Liver (tissue), 9 donors: Measurements from ENCODE around the gene TAF1B. TPM values are rescaled to one million over a fixed set of nuclear protein-coding genes. Genes with fewer than 3 reads are reported as not detected.

Experiments
- DNase-seq: peaks from one replicate; pipeline ENCODE4 v3.0.0-alpha.2; 2017; ENCODE audit warnings: low spot score
- H3K27ac ChIP-seq, 2 donors: one replicate each; pipeline ENCODE4 v1.7.0; 2013; ENCODE audit warnings: inconsistent platforms in 2 of 2, low read length in 2 of 2, control low read depth in 1 of 2, low read depth in 1 of 2, mild to moderate bottlenecking in 1 of 2
- H3K27me3 ChIP-seq, 4 donors: one replicate each; pipeline versions ENCODE4 v1.6.1 to v1.7.0; 2013; ENCODE audit warnings: low read length in 3 of 4, inconsistent platforms in 1 of 4, mild to moderate bottlenecking in 1 of 4, moderate library complexity in 1 of 4; ENCODE audit not compliant: control insufficient read depth in 4 of 4, insufficient read depth in 4 of 4
- H3K36me3 ChIP-seq, 4 donors: one replicate each; pipeline versions ENCODE4 v1.6.1 to v1.7.0; 2013; ENCODE audit warnings: low read length in 3 of 4, mild to moderate bottlenecking in 3 of 4, low read depth in 1 of 4, moderate library complexity in 1 of 4; ENCODE audit not compliant: control insufficient read depth in 4 of 4, insufficient read depth in 3 of 4
- H3K4me1 ChIP-seq, 4 donors: one replicate each; pipeline versions ENCODE4 v1.6.1 to v1.7.0; 2013; ENCODE audit warnings: low read length in 3 of 4, mild to moderate bottlenecking in 3 of 4, moderate library complexity in 1 of 4; ENCODE audit not compliant: control insufficient read depth in 4 of 4, insufficient read depth in 4 of 4
- H3K4me3 ChIP-seq, 3 donors: one replicate each; pipeline versions ENCODE4 v1.6.1 to v1.7.0; 2013; ENCODE audit warnings: low read length in 3 of 3, control low read depth in 1 of 3, low read depth in 1 of 3, mild to moderate bottlenecking in 1 of 3
- H3K9ac ChIP-seq, 2 donors: one replicate each; pipeline ENCODE4 v1.7.0; 2013; ENCODE audit warnings: low read length in 2 of 2, mild to moderate bottlenecking in 2 of 2, moderate library complexity in 2 of 2, control low read depth in 1 of 2, low read depth in 1 of 2
- H3K9me3 ChIP-seq, 4 donors: one replicate each; pipeline versions ENCODE4 v1.6.1 to v1.7.0; 2013; ENCODE audit warnings: low read length in 3 of 4; ENCODE audit not compliant: control insufficient read depth in 4 of 4
- ATF3 ChIP-seq: IDR thresholded peaks from 2 replicates; pipeline ENCODE4 v1.6.1; 2016; ENCODE audit warnings: antibody characterized with exemption
- CTCF ChIP-seq: fragments of 150-350 bp; IDR thresholded peaks from 2 replicates; pipeline ENCODE4 v1.5.1; 2017; ENCODE audit warnings: improper control_type of control experiment, low read depth, low read length; ENCODE audit not compliant: missing input control
- EGR1 ChIP-seq, 2 donors: IDR thresholded peaks; 2 replicates each; pipeline ENCODE4 v1.6.1; 2016 to 2018; ENCODE audit warnings: antibody characterized with exemption in 2 of 2, low read depth in 2 of 2
- FOXA1 ChIP-seq: IDR thresholded peaks from 2 replicates; pipeline ENCODE4 v1.6.1; 2016; ENCODE audit warnings: antibody characterized with exemption
- FOXA2 ChIP-seq: IDR thresholded peaks from 2 replicates; pipeline ENCODE4 v1.6.1; 2016; ENCODE audit warnings: antibody characterized with exemption
- GABPA ChIP-seq, 2 donors: IDR thresholded peaks in 1 of 2; conservative IDR thresholded peaks in 1 of 2; 2 replicates each; pipeline ENCODE4 v1.6.1; 2016; ENCODE audit warnings: antibody characterized with exemption in 2 of 2, mild to moderate bottlenecking in 1 of 2, moderate library complexity in 1 of 2
- HNF4A ChIP-seq, 2 donors: conservative IDR thresholded peaks; 2 replicates each; pipeline ENCODE4 v1.6.1; 2016; ENCODE audit warnings: antibody characterized with exemption in 2 of 2, mild to moderate bottlenecking in 2 of 2
- HNF4G ChIP-seq: IDR thresholded peaks from 2 replicates; pipeline ENCODE4 v1.6.1; 2016; ENCODE audit warnings: antibody characterized with exemption
- JUND ChIP-seq, 2 donors: IDR thresholded peaks; 2 replicates each; pipeline ENCODE4 v1.6.1; 2016; ENCODE audit warnings: antibody characterized with exemption in 2 of 2
- MAX ChIP-seq: IDR thresholded peaks from 2 replicates; pipeline ENCODE4 v1.6.1; 2016; ENCODE audit warnings: antibody characterized with exemption
- RAD21 ChIP-seq, 2 donors: IDR thresholded peaks; 2 replicates each; pipeline ENCODE4 v1.6.1; 2016; ENCODE audit warnings: antibody characterized with exemption in 2 of 2, mild to moderate bottlenecking in 2 of 2
- REST ChIP-seq: IDR thresholded peaks from 2 replicates; pipeline ENCODE4 v1.6.1; 2016; ENCODE audit warnings: antibody characterized with exemption, mild to moderate bottlenecking
- RXRA ChIP-seq, 2 donors: IDR thresholded peaks; 2 replicates each; pipeline ENCODE4 v1.6.1; 2017 to 2018; ENCODE audit warnings: antibody characterized with exemption in 2 of 2, mild to moderate bottlenecking in 1 of 2
- SP1 ChIP-seq: IDR thresholded peaks from 2 replicates; pipeline ENCODE4 v1.6.1; 2018; ENCODE audit warnings: antibody characterized with exemption, mild to moderate bottlenecking
- TAF1 ChIP-seq: conservative IDR thresholded peaks from 2 replicates; pipeline ENCODE4 v1.6.1; 2016; ENCODE audit warnings: antibody characterized with exemption, mild to moderate bottlenecking
- WGBS: extraction: QIAGEN DNeasy Blood & Tissue Kit; methylation state at CpG from one replicate; pipeline ENCODE4 v1.1.7; 2013; 5-methylcytosine and 5-hydroxymethylcytosine counted together
- polyA plus RNA-seq, 2 donors: library from polyadenylated mRNA; stranded (reverse) in 1 of 2; unstranded in 1 of 2; fragments of 200-250 nt in 1 of 2; fragments of >200 nt in 1 of 2; fragmentation: Nextera tagmentation in 1 of 2; extraction: Ambion mirVana in 1 of 2; gene quantifications; one replicate each; pipeline versions ENCODE4 v1.2.1 to v1.2.3, GENCODE V29; 2013 to 2015
- total RNA-seq, 2 donors: library from RNA; depleted of rRNA; stranded (reverse); fragments of >200 nt; gene quantifications; one replicate each; pipeline ENCODE4 v1.2.3, GENCODE V29; 2014
- donor health status: healthy.
- donor health status: healthy.
- donor health status: healthy.
- donor health status: healthy.
- donor health status: healthy.

The TAF1B gene
- total and polyA plus RNA-seq, 4 donors, result 3.1 to 17.2 (median 5.6) TPM

GRCh38 chr2:9971105-9971818, 128.0 kb downstream of the TAF1B start:
- no peaks in the 10 kb centered on the region for H3K27me3 ChIP-seq
- no peak for TF ChIP-seq CTCF
- no peak for TF ChIP-seq JUND (IDR thresholded peaks at IDR 0.05)
- TF ChIP-seq ATF3, result no peak
- TF ChIP-seq EGR1 (IDR thresholded peaks at IDR 0.05; ENCODE audit: low read depth in 2 of 2), result no peak
- no peak for TF ChIP-seq TAF1
- no peak for TF ChIP-seq FOXA1
- TF ChIP-seq HNF4A (conservative IDR thresholded peaks at IDR 0.05), result no peak
- TF ChIP-seq FOXA2, result no peak
- TF ChIP-seq MAX, result no peak
- no peak for TF ChIP-seq REST
- no peak for TF ChIP-seq RAD21 (IDR thresholded peaks at IDR 0.05)
- no peak for TF ChIP-seq RXRA (IDR thresholded peaks at IDR 0.05)
- no peak overlapping the region for H3K9ac ChIP-seq
- H3K4me3 ChIP-seq, result no peak overlapping the region
- peaks cover 0 to 1% (median 0%) of the 10 kb centered on the region in 4 donors for H3K4me1 ChIP-seq
- H3K27ac ChIP-seq, result no peak overlapping the region
- 90% methylated on average over 9 of the region's 9 CpGs for WGBS
- H3K36me3 ChIP-seq, result peaks cover 0 to 38% (median 15%) of the 10 kb centered on the region in 4 donors
- no peaks in the 10 kb centered on the region for H3K9me3 ChIP-seq
- no peak for DNase-seq

- WGBS, result 94% methylated on average over 6 of the region's 6 CpGs
- Histone ChIP-seq H3K4me3 (no peak overlapping the region), H3K9me3 (no peaks in the 10 kb centered on the region), H3K9ac (no peak overlapping the region), H3K27ac (no peak overlapping the region), H3K4me1 (peaks cover 0 to 1% (median 0%) of the 10 kb centered on the region in 4 donors), H3K27me3 (no peaks in the 10 kb centered on the region), H3K36me3 (peaks cover 0 to 36% (median 14%) of the 10 kb centered on the region in 4 donors)
- no peak for TF ChIP-seq HNF4G
- TF ChIP-seq TAF1, result no peak
- TF ChIP-seq JUND (IDR thresholded peaks at IDR 0.05), result no peak
- no peak for TF ChIP-seq GABPA (IDR thresholded peaks at IDR 0.05 in 1 of 2, conservative IDR thresholded peaks at IDR 0.05 in 1 of 2)
- TF ChIP-seq FOXA1, result no peak
- no peak for TF ChIP-seq SP1
- TF ChIP-seq RXRA (IDR thresholded peaks at IDR 0.05), result no peak
- TF ChIP-seq CTCF, result no peak
- no peak for TF ChIP-seq HNF4A (conservative IDR thresholded peaks at IDR 0.05)
- TF ChIP-seq RAD21 (IDR thresholded peaks at IDR 0.05), result no peak
- no peak for TF ChIP-seq FOXA2
- DNase-seq, result no peak
Measured at GRCh38 chr2:9971890-9972289, 128.6 kb downstream of the TAF1B start.
